Endothelial cell (in vitro differentiated cells): ENCODE data around the gene CBL. TPM values are rescaled to one million over a fixed set of nuclear protein-coding genes. Genes with fewer than 3 reads are reported as not detected.
"Not testable (repeated sequence)": the region's sequence is repeated elsewhere in the genome, so short reads cannot be mapped to it uniquely, and the experiment has no call there.

Source experiments
- DNase-seq: peaks from one replicate; pipeline ENCODE4 v3.0.0; 2021; ENCODE audit warnings: low spot score
- H3K27ac Mint-ChIP-seq: one replicate; pipeline ENCODE4 v1.8.0; 2021; ENCODE audit warnings: mixed read lengths, inconsistent platforms; ENCODE audit not compliant: unreplicated experiment
- H3K27me3 Mint-ChIP-seq: one replicate; pipeline ENCODE4 v1.8.0; 2021; ENCODE audit warnings: mild to moderate bottlenecking, moderate library complexity, mixed read lengths, inconsistent platforms; ENCODE audit not compliant: unreplicated experiment
- H3K36me3 Mint-ChIP-seq: one replicate; pipeline ENCODE4 v1.8.0; 2021; ENCODE audit warnings: mild to moderate bottlenecking, low read depth, mixed read lengths, inconsistent platforms; ENCODE audit not compliant: unreplicated experiment
- H3K4me1 Mint-ChIP-seq: one replicate; pipeline ENCODE4 v1.8.0; 2021; ENCODE audit warnings: mild to moderate bottlenecking, mixed read lengths, inconsistent platforms; ENCODE audit not compliant: unreplicated experiment
- H3K4me3 Mint-ChIP-seq: one replicate; pipeline ENCODE4 v1.8.0; 2021; ENCODE audit warnings: mild to moderate bottlenecking, mixed read lengths, inconsistent platforms; ENCODE audit not compliant: unreplicated experiment
- H3K9me3 Mint-ChIP-seq: one replicate; pipeline ENCODE4 v1.8.0; 2021; ENCODE audit warnings: mixed read lengths, inconsistent platforms; ENCODE audit not compliant: unreplicated experiment
- CTCF ChIP-seq: fragments of 200-600 bp; sonication (generic); IDR thresholded peaks from one replicate; pipeline ENCODE4 v1.5.0; 2021; ENCODE audit warnings: antibody characterized with exemption; ENCODE audit not compliant: unreplicated experiment
- total RNA-seq: library from RNA; stranded (reverse); fragmentation: NEBNext Ultra II Directional; extraction: Animal tissue kit (Norgen Biotek cat#: 25700); gene quantifications from one replicate; pipeline ENCODE4 v1.2.1, GENCODE V29; 2021; ENCODE audit not compliant: unreplicated experiment

Gene CBL
- total RNA-seq, 1 donor from 2014 or later, result 47.5 TPM

GRCh38 chr11:119190531-119190930, 15.6 kb upstream of the CBL start:
- Mint-ChIP-seq H3K9me3 (no peaks in the 10 kb centered on the region), H3K27me3 (peaks cover 16% of the 10 kb centered on the region), H3K27ac (no peak overlapping the region), H3K4me1 (peaks cover 4% of the 10 kb centered on the region), H3K36me3 (no peaks in the 10 kb centered on the region), H3K4me3 (no peak overlapping the region)
- TF ChIP-seq CTCF, result no peak
- no peak for DNase-seq

GRCh38 chr11:119191265-119191664, 14.9 kb upstream of the CBL start:
- H3K9me3 Mint-ChIP-seq, H3K4me1 Mint-ChIP-seq, DNase-seq, H3K36me3 Mint-ChIP-seq, H3K27ac Mint-ChIP-seq, H3K4me3 Mint-ChIP-seq: not testable (repeated sequence)
- peaks cover 16% of the 10 kb centered on the region for H3K27me3 Mint-ChIP-seq

GRCh38 chr11:119192111-119192510, 14.0 kb upstream of the CBL start:
- Mint-ChIP-seq H3K27ac (no peak overlapping the region), H3K9me3 (no peaks in the 10 kb centered on the region), H3K4me1 (peaks cover 4% of the 10 kb centered on the region), H3K36me3 (no peaks in the 10 kb centered on the region), H3K27me3 (peaks cover 16% of the 10 kb centered on the region), H3K4me3 (no peak overlapping the region)
- no peak for DNase-seq
- TF ChIP-seq CTCF, result no peak

- no peak for DNase-seq
These were observed 13.1 kb upstream of the CBL start for GRCh38 chr11:119193001-119193400.

GRCh38 chr11:119193626-119194025, 12.5 kb upstream of the CBL start:
- no peaks in the 10 kb centered on the region for H3K36me3 Mint-ChIP-seq
- no peaks in the 10 kb centered on the region for H3K9me3 Mint-ChIP-seq
- no peak for DNase-seq
- H3K4me1 Mint-ChIP-seq, result peaks cover 4% of the 10 kb centered on the region
- H3K27me3 Mint-ChIP-seq, result peaks cover 16% of the 10 kb centered on the region
- no peak overlapping the region for H3K27ac Mint-ChIP-seq
- no peak for TF ChIP-seq CTCF
- no peak overlapping the region for H3K4me3 Mint-ChIP-seq

More at GRCh38 chr11:119193001-119193400, 13.1 kb upstream of the CBL start:
- no peak overlapping the region for H3K27ac Mint-ChIP-seq
- peaks cover 16% of the 10 kb centered on the region for H3K27me3 Mint-ChIP-seq
- H3K4me3 Mint-ChIP-seq, result no peak overlapping the region
- peaks cover 4% of the 10 kb centered on the region for H3K4me1 Mint-ChIP-seq
- no peaks in the 10 kb centered on the region for H3K36me3 Mint-ChIP-seq
- no peaks in the 10 kb centered on the region for H3K9me3 Mint-ChIP-seq
- no peak for TF ChIP-seq CTCF
